Left lobe of liver (tissue), 2 donors: Measurements from ENCODE around the gene MRPL50. TPM values are rescaled to one million over a fixed set of nuclear protein-coding genes. Genes with fewer than 3 reads are reported as not detected.

Source experiments
- ATAC-seq: fragments of 200-7000 bp; cut with Tn5 transposase; one replicate; pipeline ENCODE4 v1.9.1; 2020; ENCODE audit warnings: mild to moderate bottlenecking, moderate library complexity
- DNase-seq: peaks from one replicate; pipeline ENCODE4 v3.0.0-alpha.2; 2020; ENCODE audit warnings: low spot score
- total RNA-seq: library from RNA; stranded (reverse); gene quantifications from one replicate; pipeline ENCODE4 v1.2.1, GENCODE V29; 2021
- donor health status: DM: no; HTN: no; CAD: no; lungs with moderate emphysema.
- donor health status: DM: no; HTN: yes; CAD: no.

Gene MRPL50
- total RNA-seq, 1 donor from 2014 or later: 5.1 TPM

DNA sequence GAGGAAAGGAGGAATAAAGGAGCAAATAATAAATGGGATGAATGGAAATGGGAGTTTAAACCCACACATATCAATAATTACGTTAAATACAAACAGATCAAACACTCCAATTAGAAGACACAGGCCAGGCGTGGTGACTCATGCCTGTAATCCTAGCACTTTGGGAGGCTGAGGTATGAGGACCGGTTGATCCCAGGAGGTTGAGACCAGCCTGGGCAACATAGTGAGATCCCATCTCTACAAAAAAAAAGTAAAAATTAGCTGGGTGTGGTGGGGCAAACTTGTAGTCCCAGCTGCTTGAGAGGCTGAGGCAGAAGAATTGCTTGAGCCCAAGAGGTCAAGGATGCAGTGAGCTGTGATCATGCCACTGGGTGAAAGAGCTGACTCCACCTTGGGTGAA is 17.3 kb downstream of the MRPL50 start:
- DNase-seq (no peak), ATAC-seq (no peak)

- ATAC-seq (peak; percentile 8), DNase-seq (no peak)
These were observed 18.1 kb downstream of the MRPL50 start for GRCh38 chr9:101380295-101380694.

- DNase-seq (peak; percentile 66), ATAC-seq (peak; percentile 37)
These were observed 22.1 kb downstream of the MRPL50 start for GRCh38 chr9:101376111-101376848.

- DNase-seq (peak; percentile 64), ATAC-seq (peak; percentile 56)
These were observed 22.9 kb downstream of the MRPL50 start for GRCh38 chr9:101375546-101375945.

DNA sequence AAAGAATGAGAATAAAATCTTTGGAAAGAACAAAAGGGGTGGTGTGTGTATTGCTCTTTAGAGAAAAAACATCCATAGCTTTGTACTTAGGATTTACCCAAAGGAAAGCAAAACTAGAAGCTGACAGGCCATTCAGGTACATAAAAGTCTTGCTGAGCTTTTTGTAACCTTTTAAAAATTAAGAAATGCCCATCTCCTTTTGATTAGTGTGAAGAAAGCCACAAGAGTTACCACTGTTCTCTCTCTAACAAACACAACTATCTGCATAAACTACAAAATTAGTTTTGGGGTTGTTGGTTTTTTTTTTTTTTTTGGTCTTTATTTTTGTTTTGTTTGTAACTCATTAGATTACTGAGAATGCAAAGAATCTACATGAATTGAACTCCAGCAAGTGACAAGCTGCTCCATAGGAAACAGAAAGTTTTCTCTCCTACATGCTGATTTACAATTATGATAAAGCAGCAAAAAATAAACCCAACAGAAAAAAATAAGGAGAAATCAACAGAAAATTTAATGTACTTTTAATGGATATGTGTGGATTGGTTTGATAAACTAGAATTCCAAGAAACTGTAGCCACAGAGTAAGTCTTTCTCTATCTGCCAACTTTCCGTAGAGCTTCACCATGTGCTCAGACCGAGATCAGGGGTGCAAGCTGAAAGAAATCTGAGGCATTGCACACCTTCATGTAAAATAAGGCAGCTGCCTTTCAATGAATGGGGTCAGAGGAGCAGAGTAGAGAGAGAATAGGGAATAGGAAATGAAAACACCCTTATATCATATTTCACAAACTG is 25.9 kb downstream of the MRPL50 start:
- no peak for ATAC-seq

DNA sequence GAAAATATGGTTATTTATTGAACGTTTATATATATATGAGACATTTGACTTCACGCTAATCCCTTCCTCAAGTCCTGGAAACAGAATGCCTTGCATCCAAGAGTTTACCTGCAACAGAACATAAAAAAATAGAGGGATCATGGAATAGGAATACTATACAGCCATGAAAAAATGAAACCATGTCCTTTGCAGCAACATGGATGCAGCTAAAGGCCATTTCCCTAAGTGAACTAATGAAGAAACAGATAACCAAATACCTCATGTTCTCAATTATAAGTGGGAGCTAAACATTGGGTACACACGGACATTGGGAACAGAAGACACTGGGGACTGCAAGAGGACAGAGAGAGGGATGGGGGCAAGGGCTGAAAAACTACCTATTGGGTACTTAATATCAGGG is 26.6 kb downstream of the MRPL50 start:
- DNase-seq (no peak), ATAC-seq (no peak)

More for the DNA sequence above, 25.9 kb downstream of the MRPL50 start:
- DNase-seq: no peak

- DNase-seq (no peak), ATAC-seq (peak; percentile 9)
These were observed 28.4 kb downstream of the MRPL50 start for GRCh38 chr9:101369884-101370531.

DNA sequence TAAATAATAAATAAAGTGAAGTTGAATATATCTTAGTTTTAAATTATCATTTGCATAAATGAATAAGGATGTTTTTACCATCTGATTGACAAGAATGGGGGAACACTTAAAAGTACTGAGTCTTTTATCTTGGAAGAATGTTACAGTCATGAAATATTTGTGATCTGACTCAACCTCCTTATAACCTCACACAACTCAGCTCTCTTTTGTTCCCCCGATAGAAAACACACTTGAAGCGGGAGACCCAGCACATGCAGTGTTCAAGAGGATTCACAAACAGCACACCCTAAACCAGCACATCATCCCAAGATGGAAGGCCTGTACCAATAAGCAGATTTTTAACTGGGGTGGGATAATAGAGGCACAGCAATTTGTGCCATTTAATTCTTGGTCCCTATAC is 29.1 kb downstream of the MRPL50 start:
- DNase-seq (no peak), ATAC-seq (peak; percentile 4)

DNA sequence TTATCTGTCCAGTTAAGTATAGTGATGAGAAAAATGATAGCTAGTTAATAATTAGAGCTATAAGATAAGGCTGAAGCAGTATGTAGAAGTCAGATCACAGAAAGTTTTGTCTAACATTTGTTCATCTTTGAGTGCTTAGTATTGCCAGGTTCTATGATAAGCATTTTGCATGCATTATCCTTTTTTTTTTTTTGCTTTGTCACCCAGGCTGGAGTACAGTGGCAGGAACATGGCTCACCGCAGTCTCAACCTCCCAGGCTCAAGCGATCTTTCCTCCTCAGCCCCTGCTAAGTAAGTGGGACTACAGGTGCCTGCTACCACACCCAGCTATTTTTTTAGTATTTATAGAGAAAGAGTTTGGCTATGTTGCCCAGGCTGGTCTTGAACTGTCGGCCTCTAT is 31.1 kb downstream of the MRPL50 start:
- ATAC-seq (peak; percentile 4), DNase-seq (no peak)

DNA sequence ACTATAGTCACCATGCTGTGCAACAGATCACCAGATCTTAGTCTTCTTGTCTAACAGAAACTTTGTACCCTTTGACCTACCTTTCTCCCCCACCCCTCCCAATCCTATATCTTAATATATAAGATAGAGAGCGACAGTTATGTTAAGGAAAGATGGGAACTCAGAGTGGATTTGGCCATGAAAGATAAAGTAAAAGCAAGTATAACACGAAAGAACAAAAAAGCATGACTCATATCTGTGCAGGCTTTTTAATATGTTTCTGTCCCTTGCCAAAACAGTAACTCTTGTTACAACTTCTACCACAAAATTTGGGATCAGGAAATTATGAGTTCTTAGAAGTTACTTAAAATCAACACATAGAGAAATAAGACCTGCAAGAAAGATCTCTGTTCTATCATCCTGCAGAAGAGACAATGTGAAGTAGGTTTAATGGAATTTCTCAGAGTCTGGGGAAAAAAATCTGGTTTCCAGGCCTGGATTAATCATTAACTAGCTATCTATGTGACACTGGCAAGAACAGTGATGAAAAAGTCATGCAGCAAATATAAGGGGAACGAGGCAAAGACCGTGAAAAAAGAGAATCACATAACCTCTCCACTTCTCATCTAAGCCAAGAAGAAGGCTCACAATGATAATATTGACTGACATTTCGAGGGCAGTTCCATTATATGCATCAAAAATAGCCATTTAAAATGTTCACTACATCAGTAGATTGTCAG is 32.2 kb downstream of the MRPL50 start:
- ATAC-seq (peak; percentile 6), DNase-seq (no peak)

DNA sequence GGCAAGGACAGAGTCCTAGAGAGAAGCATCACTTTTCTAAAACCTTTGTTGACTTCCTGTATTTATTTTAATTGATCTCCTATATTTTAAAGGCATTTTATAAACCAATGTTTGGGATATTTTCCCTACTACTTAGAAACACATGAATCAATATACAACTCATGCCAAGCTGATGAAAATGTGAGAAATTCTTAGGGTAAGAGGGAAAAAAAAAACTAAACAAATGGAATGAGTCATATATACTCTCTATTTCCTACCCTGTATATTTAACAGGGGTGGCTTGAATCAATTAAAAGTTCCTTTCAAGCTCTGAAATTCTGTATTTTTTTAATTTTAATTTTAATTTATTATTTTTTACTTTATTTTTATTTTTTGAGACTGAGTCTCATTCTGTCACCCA is 33.2 kb downstream of the MRPL50 start:
- DNase-seq (no peak), ATAC-seq (no peak)

DNA sequence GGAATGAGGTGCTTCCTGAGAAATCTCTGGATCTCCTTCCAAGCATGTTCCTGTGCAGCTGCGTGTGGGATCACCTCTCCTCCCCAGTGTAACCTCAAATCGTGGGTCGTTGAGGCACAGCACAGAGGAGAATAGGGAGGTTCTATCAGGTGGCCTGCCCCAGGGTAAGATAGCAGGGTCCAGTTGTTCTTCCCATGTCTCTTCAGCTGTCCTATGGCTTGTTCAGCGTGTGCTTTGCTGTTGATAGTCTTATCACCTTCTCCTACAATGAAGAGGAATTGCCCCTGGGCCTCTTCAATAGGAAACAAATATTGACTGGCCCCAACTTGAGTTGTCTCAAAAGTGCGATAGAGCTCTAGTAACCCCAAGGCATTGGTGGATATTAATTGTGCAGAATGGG is 36.0 kb downstream of the MRPL50 start:
- ATAC-seq (peak; percentile 23), DNase-seq (no peak)

GRCh38 chr9:101360647-101361046 is 37.8 kb downstream of the MRPL50 start:
- peak; percentile 6 for ATAC-seq
- DNase-seq: no peak

DNA sequence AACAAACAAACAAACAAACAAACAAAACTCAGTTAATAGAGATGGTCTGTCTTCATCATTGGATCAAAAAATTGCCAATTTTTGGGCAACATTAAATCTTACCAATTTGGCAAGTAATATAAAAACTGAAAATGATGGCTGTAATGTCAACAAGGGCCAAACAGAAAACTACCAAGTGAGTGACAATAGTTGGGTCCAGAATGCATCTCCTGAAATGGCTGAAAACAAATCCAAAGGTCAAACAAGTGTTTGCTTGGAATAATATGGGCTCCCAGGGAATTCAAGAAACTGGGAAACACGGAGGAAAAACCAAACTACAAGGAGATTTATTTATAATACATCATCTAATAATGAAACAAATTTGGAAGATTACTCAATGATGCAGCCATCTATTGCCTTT is 38.7 kb downstream of the MRPL50 start:
- DNase-seq (no peak), ATAC-seq (no peak)

GRCh38 chr9:101356619-101357018 is 41.8 kb downstream of the MRPL50 start:
- ATAC-seq: no peak
- no peak for DNase-seq

GRCh38 chr9:101354765-101355708 is 43.4 kb downstream of the MRPL50 start:
- ATAC-seq: peak; percentile 35
- no peak for DNase-seq

GRCh38 chr9:101354143-101354764 is 44.2 kb downstream of the MRPL50 start:
- ATAC-seq: peak; percentile 76
- DNase-seq: no peak

DNA sequence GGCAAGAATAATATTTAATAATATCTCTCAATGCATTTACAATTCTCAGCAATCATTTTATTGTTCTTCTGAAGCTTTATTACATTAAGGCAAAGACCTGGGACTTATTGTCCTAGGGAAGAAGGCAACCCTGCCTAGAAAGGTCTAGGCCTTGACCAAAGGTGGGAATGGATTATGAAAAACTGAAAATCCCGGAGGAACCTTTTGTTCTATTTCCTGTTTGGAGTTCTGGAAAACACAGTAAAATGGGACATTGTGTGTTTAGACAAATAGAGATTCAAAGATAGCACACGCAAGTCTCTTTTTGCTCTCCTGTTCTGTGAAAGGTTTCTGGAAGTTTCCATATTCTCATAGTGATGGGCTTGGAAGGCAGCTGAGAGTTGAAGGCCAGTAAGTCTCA is 44.7 kb downstream of the MRPL50 start:
- no peak for ATAC-seq
- DNase-seq: no peak

GRCh38 chr9:101352892-101353463 is 45.4 kb downstream of the MRPL50 start:
- DNase-seq (no peak), ATAC-seq (no peak)
